Diencephalon (tissue), 1 donor: ENCODE measurements around the gene EDEM3. TPM values are rescaled to one million over a fixed set of nuclear protein-coding genes. Genes with fewer than 3 reads are reported as not detected.

ENCODE experiments used
- total RNA-seq: library from RNA; depleted of rRNA; stranded (reverse); fragments of >200 nt; gene quantifications from one replicate; pipeline ENCODE4 v1.2.3, GENCODE V29; 2014

Gene EDEM3
- total RNA-seq, result 79.4 TPM

GRCh38 chr1:184754476-184755225 is at the start of gene EDEM3:
Gene EDEM3 (minus strand): TSS chr1:184754858. CDS start chr1:184754646, 212 bp downstream.

Other genes starting within 250 kb of the EDEM3 start
- gene NIBAN1, start 219.7 kb upstream of the EDEM3 start, total RNA-seq, result 3.5 TPM